Epidermal melanocyte (primary cell): Measurements from ENCODE around the gene PHETA1.
"Not testable (repeated sequence)": the region's sequence is repeated elsewhere in the genome, so short reads cannot be mapped to it uniquely, and the experiment has no call there.

Source experiments
- DNase-seq: peaks from one replicate; pipeline ENCODE4 v3.0.0; 2011; ENCODE audit warnings: low spot score; ENCODE audit not compliant: insufficient read length

Gene PHETA1

GRCh38 chr12:111405859-111406473 lies 37.1 kb upstream of the PHETA1 start, which contains the start of gene SH2B3:
Gene SH2B3 (plus strand): TSS chr12:111405923. CDS start chr12:111418146, 12,223 bp downstream.
- DNase-seq, result peak; percentile 63

GRCh38 chr12:111405149-111405858 lies 36.4 kb upstream of the PHETA1 start:
- DNase-seq, result peak; percentile 94

- no peak for DNase-seq
Measured at GRCh38 chr12:111404362-111405148, 35.7 kb upstream of the PHETA1 start.

- DNase-seq, result not testable (repeated sequence)
Measured at GRCh38 chr12:111402490-111402824, 33.6 kb upstream of the PHETA1 start.

GRCh38 chr12:111401167-111401605 lies 32.3 kb upstream of the PHETA1 start:
- DNase-seq, result no peak

GRCh38 chr12:111399741-111400404 lies 31.0 kb upstream of the PHETA1 start:
- DNase-seq, result not testable (repeated sequence)

GRCh38 chr12:111398530-111398929 lies 29.6 kb upstream of the PHETA1 start:
- no peak for DNase-seq

GRCh38 chr12:111396726-111397445 lies 28.0 kb upstream of the PHETA1 start:
- DNase-seq, result peak; percentile 93

- DNase-seq, result not testable (repeated sequence)
Measured at GRCh38 chr12:111396271-111396670, 27.4 kb upstream of the PHETA1 start.

GRCh38 chr12:111395336-111396187 lies 26.7 kb upstream of the PHETA1 start:
- DNase-seq, result no peak

GRCh38 chr12:111394480-111394879 lies 25.6 kb upstream of the PHETA1 start:
- no peak for DNase-seq

GRCh38 chr12:111393700-111394300 lies 24.9 kb upstream of the PHETA1 start:
- DNase-seq, result no peak

- DNase-seq, result no peak
Measured at GRCh38 chr12:111390910-111391309, 22.0 kb upstream of the PHETA1 start.

GRCh38 chr12:111389635-111390034 lies 20.7 kb upstream of the PHETA1 start:
- no peak for DNase-seq

GRCh38 chr12:111387747-111388323 lies 18.9 kb upstream of the PHETA1 start:
- DNase-seq, result no peak

GRCh38 chr12:111386885-111387284 lies 18.0 kb upstream of the PHETA1 start:
- no peak for DNase-seq

- no peak for DNase-seq
Measured at GRCh38 chr12:111384596-111384995, 15.7 kb upstream of the PHETA1 start.

- no peak for DNase-seq
Measured at GRCh38 chr12:111379942-111380554, 11.2 kb upstream of the PHETA1 start.

GRCh38 chr12:111377440-111377839 lies 8.5 kb upstream of the PHETA1 start:
- no peak for DNase-seq
